ENCODE measurements around the gene LSM12.
"Not testable (repeated sequence)": the region's sequence is repeated elsewhere in the genome, so short reads cannot be mapped to it uniquely, and the experiment has no call there.

LSM12 gene

GRCh38 chr17:44029736-44030135 is 36.7 kb downstream of the LSM12 start:
- in situ Hi-C loops (cut with MboI; ENCODE audit: low pct_unique_long_range_greater_than_20kb, low sequenced_read_pairs, unreplicated experiment): no loop called here
- DNase-seq (ENCODE audit: low spot score): no peak
- no peak for TF ChIP-seq CTCF (IDR thresholded peaks at IDR 0.05; ENCODE audit: extremely low read depth, insufficient read depth, missing control alignments)

- DNase-seq (ENCODE audit: low spot score): no peak
- in situ Hi-C loops (cut with MboI; ENCODE audit: low pct_unique_long_range_greater_than_20kb, low sequenced_read_pairs, unreplicated experiment): no loop called here
- TF ChIP-seq CTCF (IDR thresholded peaks at IDR 0.05; ENCODE audit: extremely low read depth, insufficient read depth, missing control alignments): no peak
These were observed 41.6 kb downstream of the LSM12 start for GRCh38 chr17:44024853-44025252.

GRCh38 chr17:44024271-44024663 is 42.2 kb downstream of the LSM12 start:
- in situ Hi-C loops (cut with MboI; ENCODE audit: low pct_unique_long_range_greater_than_20kb, low sequenced_read_pairs, unreplicated experiment): no loop called here
- no peak for TF ChIP-seq CTCF (IDR thresholded peaks at IDR 0.05; ENCODE audit: extremely low read depth, insufficient read depth, missing control alignments)
- DNase-seq (ENCODE audit: low spot score): no peak

- no peak for DNase-seq (ENCODE audit: low spot score)
- no peak for TF ChIP-seq CTCF (IDR thresholded peaks at IDR 0.05; ENCODE audit: extremely low read depth, insufficient read depth, missing control alignments)
- in situ Hi-C loops (cut with MboI; ENCODE audit: low pct_unique_long_range_greater_than_20kb, low sequenced_read_pairs, unreplicated experiment): no loop called here
These were observed 42.8 kb downstream of the LSM12 start for GRCh38 chr17:44023545-44024270.

GRCh38 chr17:44022246-44022645 is 44.2 kb downstream of the LSM12 start:
- DNase-seq (ENCODE audit: low spot score): no peak
- no peak for TF ChIP-seq CTCF (IDR thresholded peaks at IDR 0.05; ENCODE audit: extremely low read depth, insufficient read depth, missing control alignments)
- in situ Hi-C loops (cut with MboI; ENCODE audit: low pct_unique_long_range_greater_than_20kb, low sequenced_read_pairs, unreplicated experiment): no loop called here

GRCh38 chr17:44021227-44021626 is 45.2 kb downstream of the LSM12 start:
- in situ Hi-C loops (cut with MboI; ENCODE audit: low pct_unique_long_range_greater_than_20kb, low sequenced_read_pairs, unreplicated experiment); DNase-seq (ENCODE audit: low spot score): not testable (repeated sequence)

GRCh38 chr17:44014437-44015172 is 51.9 kb downstream of the LSM12 start, which contains the start of gene TMEM101:
TSS of gene TMEM101 (minus strand) at chr17:44014963. CDS start at chr17:44014952, 11 bp downstream.
- in situ Hi-C loops (cut with MboI; ENCODE audit: low pct_unique_long_range_greater_than_20kb, low sequenced_read_pairs, unreplicated experiment): no loop called here
- DNase-seq (ENCODE audit: low spot score): peak; percentile 95
- no peak for TF ChIP-seq CTCF (IDR thresholded peaks at IDR 0.05; ENCODE audit: extremely low read depth, insufficient read depth, missing control alignments)

Data from GM13977 (cell line).